Measurements from ENCODE around the gene APEX1.

GRCh38 chr14:20415782-20416206, 39.2 kb upstream of the APEX1 start:
- TF ChIP-seq CTCF (IDR thresholded peaks at IDR 0.05) (peak in 6 of 7 experiments; percentile 30 to 53 (median 47)), POLR2A (IDR thresholded peaks at IDR 0.05) (no peak)
